ENCODE data around the gene ADAM20.
"Not testable (repeated sequence)": the region's sequence is repeated elsewhere in the genome, so short reads cannot be mapped to it uniquely, and the experiment has no call there.

ADAM20 gene

GRCh38 chr14:70527501-70528105, 7.2 kb downstream of the ADAM20 start:
- Histone ChIP-seq H3K36me3 (ENCODE audit: control insufficient read depth in 1 of 2, insufficient read depth in 2 of 2, low read length in 2 of 2) (peaks cover 0 to 27% of the 10 kb centered on the region in 2 donors), H3K4me3 (ENCODE audit: low read depth in 1 of 2, low read length in 2 of 2) (no peak overlapping the region), H3K27me3 (ENCODE audit: low read depth, low read length) (no peaks in the 10 kb centered on the region), H3K27ac (ENCODE audit: low read length) (no peak overlapping the region), H3K9me3 (ENCODE audit: control insufficient read depth in 1 of 2, low read length in 2 of 2) (no peaks in the 10 kb centered on the region), H3K4me1 (ENCODE audit: control insufficient read depth in 1 of 2, insufficient read depth in 2 of 2, low read length in 2 of 2) (no peaks in the 10 kb centered on the region)

- Histone ChIP-seq H3K9me3 (ENCODE audit: control insufficient read depth in 1 of 2, low read length in 2 of 2) (peaks cover 0 to 2% of the 10 kb centered on the region in 2 donors), H3K27ac (ENCODE audit: low read length) (no peak overlapping the region), H3K4me3 (ENCODE audit: low read depth in 1 of 2, low read length in 2 of 2) (no peak overlapping the region), H3K27me3 (ENCODE audit: low read depth, low read length) (no peaks in the 10 kb centered on the region), H3K36me3 (ENCODE audit: control insufficient read depth in 1 of 2, insufficient read depth in 2 of 2, low read length in 2 of 2) (peaks cover 0 to 26% of the 10 kb centered on the region in 2 donors), H3K4me1 (ENCODE audit: control insufficient read depth in 1 of 2, insufficient read depth in 2 of 2, low read length in 2 of 2) (no peaks in the 10 kb centered on the region)
Observed at GRCh38 chr14:70525691-70526090, 9.1 kb downstream of the ADAM20 start.

GRCh38 chr14:70515811-70516210, 19.0 kb downstream of the ADAM20 start:
- Histone ChIP-seq H3K4me1 (ENCODE audit: control insufficient read depth in 1 of 2, insufficient read depth in 2 of 2, low read length in 2 of 2) (no peaks in the 10 kb centered on the region), H3K36me3 (ENCODE audit: control insufficient read depth in 1 of 2, insufficient read depth in 2 of 2, low read length in 2 of 2) (peaks cover 0 to 6% of the 10 kb centered on the region in 2 donors), H3K27ac (ENCODE audit: low read length) (no peak overlapping the region), H3K9me3 (ENCODE audit: control insufficient read depth in 1 of 2, low read length in 2 of 2) (peaks cover 0 to 16% of the 10 kb centered on the region in 2 donors), H3K4me3 (ENCODE audit: low read depth in 1 of 2, low read length in 2 of 2) (no peak overlapping the region), H3K27me3 (ENCODE audit: low read depth, low read length) (no peaks in the 10 kb centered on the region)

- H3K27ac ChIP-seq (ENCODE audit: low read length) = no peak overlapping the region
- peaks cover 0 to 6% of the 10 kb centered on the region in 2 donors for H3K36me3 ChIP-seq (ENCODE audit: control insufficient read depth in 1 of 2, insufficient read depth in 2 of 2, low read length in 2 of 2)
- no peak overlapping the region for H3K4me3 ChIP-seq (ENCODE audit: low read depth in 1 of 2, low read length in 2 of 2)
- peaks cover 0 to 7% of the 10 kb centered on the region in 2 donors for H3K9me3 ChIP-seq (ENCODE audit: control insufficient read depth in 1 of 2, low read length in 2 of 2)
- no peaks in the 10 kb centered on the region for H3K27me3 ChIP-seq (ENCODE audit: low read depth, low read length)
- H3K4me1 ChIP-seq (ENCODE audit: control insufficient read depth in 1 of 2, insufficient read depth in 2 of 2, low read length in 2 of 2) = no peaks in the 10 kb centered on the region
Observed at GRCh38 chr14:70514168-70515069, 20.4 kb downstream of the ADAM20 start.

- no peaks in the 10 kb centered on the region for H3K4me1 ChIP-seq (ENCODE audit: control insufficient read depth in 1 of 2, insufficient read depth in 2 of 2, low read length in 2 of 2)
- no peak overlapping the region for H3K4me3 ChIP-seq (ENCODE audit: low read depth in 1 of 2, low read length in 2 of 2)
- peaks cover 0 to 29% of the 10 kb centered on the region in 2 donors for H3K36me3 ChIP-seq (ENCODE audit: control insufficient read depth in 1 of 2, insufficient read depth in 2 of 2, low read length in 2 of 2)
- H3K9me3 ChIP-seq (ENCODE audit: control insufficient read depth in 1 of 2, low read length in 2 of 2) = peaks cover 0 to 10% of the 10 kb centered on the region in 2 donors
- H3K27me3 ChIP-seq (ENCODE audit: low read depth, low read length) = no peaks in the 10 kb centered on the region
- no peak overlapping the region for H3K27ac ChIP-seq (ENCODE audit: low read length)
Observed at GRCh38 chr14:70498191-70498590, 36.6 kb downstream of the ADAM20 start.

- Histone ChIP-seq H3K36me3 (ENCODE audit: control insufficient read depth in 1 of 2, insufficient read depth in 2 of 2, low read length in 2 of 2) (peaks cover 0 to 43% of the 10 kb centered on the region in 2 donors), H3K4me1 (ENCODE audit: control insufficient read depth in 1 of 2, insufficient read depth in 2 of 2, low read length in 2 of 2) (no peaks in the 10 kb centered on the region), H3K4me3 (ENCODE audit: low read depth in 1 of 2, low read length in 2 of 2) (no peak overlapping the region), H3K27me3 (ENCODE audit: low read depth, low read length) (no peaks in the 10 kb centered on the region), H3K27ac (ENCODE audit: low read length) (no peak overlapping the region), H3K9me3 (ENCODE audit: control insufficient read depth in 1 of 2, low read length in 2 of 2) (peaks cover 0 to 37% of the 10 kb centered on the region in 2 donors)
Observed at GRCh38 chr14:70489579-70490200, 45.1 kb downstream of the ADAM20 start.

GRCh38 chr14:70477356-70478105, 57.3 kb downstream of the ADAM20 start:
- not testable (repeated sequence) for H3K4me1 ChIP-seq (ENCODE audit: control insufficient read depth in 1 of 2, insufficient read depth in 2 of 2, low read length in 2 of 2); H3K27ac ChIP-seq (ENCODE audit: low read length); H3K36me3 ChIP-seq (ENCODE audit: control insufficient read depth in 1 of 2, insufficient read depth in 2 of 2, low read length in 2 of 2); H3K4me3 ChIP-seq (ENCODE audit: low read depth in 1 of 2, low read length in 2 of 2); H3K27me3 ChIP-seq (ENCODE audit: low read depth, low read length); H3K9me3 ChIP-seq (ENCODE audit: control insufficient read depth in 1 of 2, low read length in 2 of 2)

- H3K27ac ChIP-seq (ENCODE audit: low read length); H3K36me3 ChIP-seq (ENCODE audit: control insufficient read depth in 1 of 2, insufficient read depth in 2 of 2, low read length in 2 of 2); H3K27me3 ChIP-seq (ENCODE audit: low read depth, low read length); H3K4me3 ChIP-seq (ENCODE audit: low read depth in 1 of 2, low read length in 2 of 2); H3K9me3 ChIP-seq (ENCODE audit: control insufficient read depth in 1 of 2, low read length in 2 of 2); H3K4me1 ChIP-seq (ENCODE audit: control insufficient read depth in 1 of 2, insufficient read depth in 2 of 2, low read length in 2 of 2): not testable (repeated sequence)
Observed at GRCh38 chr14:70475459-70475858, 59.3 kb downstream of the ADAM20 start.

GRCh38 chr14:70473825-70474224, 61.0 kb downstream of the ADAM20 start:
- Histone ChIP-seq H3K27ac (ENCODE audit: low read length) (no peak overlapping the region), H3K36me3 (ENCODE audit: control insufficient read depth in 1 of 2, insufficient read depth in 2 of 2, low read length in 2 of 2) (peaks cover 0 to 4% of the 10 kb centered on the region in 2 donors), H3K4me3 (ENCODE audit: low read depth in 1 of 2, low read length in 2 of 2) (no peak overlapping the region), H3K27me3 (ENCODE audit: low read depth, low read length) (no peaks in the 10 kb centered on the region), H3K9me3 (ENCODE audit: control insufficient read depth in 1 of 2, low read length in 2 of 2) (no peaks in the 10 kb centered on the region), H3K4me1 (ENCODE audit: control insufficient read depth in 1 of 2, insufficient read depth in 2 of 2, low read length in 2 of 2) (no peaks in the 10 kb centered on the region)
